Transverse colon (tissue), 4 donors: ENCODE data around the gene ALDH8A1. TPM values are rescaled to one million over a fixed set of nuclear protein-coding genes. Genes with fewer than 3 reads are reported as not detected.

ENCODE experiments used
- DNase-seq: peaks from one replicate; pipeline ENCODE4 v3.0.0-alpha.2; 2019
- H3K27ac ChIP-seq, 4 donors: fragments of 200-600 bp; sonication (generic); 2 replicates each; pipeline ENCODE4 v1.5.1; 2016 to 2018; ENCODE audit warnings: inconsistent platforms in 4 of 4
- H3K27me3 ChIP-seq: fragments of 200-600 bp; sonication (generic); 2 replicates; pipeline ENCODE4 v1.5.1; 2017; ENCODE audit warnings: inconsistent platforms
- H3K36me3 ChIP-seq, 4 donors: fragments of 200-600 bp; sonication (generic); 2 replicates each; pipeline ENCODE4 v1.5.1; 2017 to 2019; ENCODE audit warnings: inconsistent platforms in 4 of 4
- H3K4me1 ChIP-seq, 4 donors: fragments of 200-600 bp; sonication (generic); 2 replicates each; pipeline ENCODE4 v1.5.1; 2017 to 2020; ENCODE audit warnings: inconsistent platforms in 4 of 4
- H3K4me3 ChIP-seq, 4 donors: fragments of 200-600 bp; sonication (generic); 1 replicate in 1 of 4; 2 replicates in 3 of 4; pipeline versions ENCODE4 v1.5.1 to v1.6.1; 2017 to 2019; ENCODE audit warnings: inconsistent platforms in 4 of 4
- H3K9me3 ChIP-seq, 2 donors: fragments of 200-600 bp; sonication (generic); 2 replicates each; pipeline ENCODE4 v1.5.1; 2017 to 2019; ENCODE audit warnings: inconsistent platforms in 2 of 2
- EP300 ChIP-seq: sonication (generic); formaldehyde crosslinking; IDR thresholded peaks from one replicate; pipeline ENCODE4 v1.6.1; 2017; ENCODE audit warnings: antibody characterized with exemption, low read depth
- POLR2A ChIP-seq: fragments of 450-650 bp; IDR thresholded peaks from one replicate; pipeline ENCODE4 v1.6.1; 2016; ENCODE audit warnings: antibody characterized with exemption, mild to moderate bottlenecking, moderate library complexity
- POLR2AphosphoS5 ChIP-seq, 3 donors: sonication (generic); formaldehyde crosslinking; IDR thresholded peaks; one replicate each; pipeline ENCODE4 v1.6.1; 2016; ENCODE audit warnings: antibody characterized with exemption in 3 of 3
- WGBS, 2 donors: methylation state at CpG; one replicate each; pipeline ENCODE4 v1.1.5; 2018; ENCODE audit warnings: low coverage in 1 of 2; 5-methylcytosine and 5-hydroxymethylcytosine counted together
- in situ Hi-C, 4 donors: fragments of 200-750 bp; cut with MboI; loops; one replicate each; pipeline versions ENCODE4 v1.15.0 to v1.15.1; 2017; ENCODE audit warnings: low sequenced_read_pairs in 3 of 4, low pct_ligation_motif_present in 1 of 4, low pct_unique_long_range_greater_than_20kb in 1 of 4
- intact Hi-C: fragments of 100-400 bp; cut with DNase I; formaldehyde crosslinking; loops from one replicate; pipeline ENCODE4 v1.15.1; 2023; ENCODE audit warnings: low total_unique reads
- total RNA-seq, 4 donors: library from RNA; depleted of rRNA; stranded (reverse); fragments of >200 nt; gene quantifications; one replicate each; pipeline ENCODE4 v1.1.0, GENCODE V29; 2016
- TF ChIP-seq, protein P1 (sequence below), 5 experiments: fragments of 200-600 bp in 3 of 5; fragments of 450-650 bp in 2 of 5; sonication (generic) in 3 of 5; IDR thresholded peaks; 1 replicate in 2 of 5; 2 replicates in 3 of 5; pipeline ENCODE4 v1.5.1; 2016 to 2017; ENCODE audit warnings: antibody characterized with exemption in 5 of 5, inconsistent platforms in 3 of 5, mild to moderate bottlenecking in 2 of 5, moderate library complexity in 1 of 5

ALDH8A1 gene
- total RNA-seq, 4 donors from 2014 or later = 1.1 to 2.9 (median 2.5) TPM; not detected in 1

DNA sequence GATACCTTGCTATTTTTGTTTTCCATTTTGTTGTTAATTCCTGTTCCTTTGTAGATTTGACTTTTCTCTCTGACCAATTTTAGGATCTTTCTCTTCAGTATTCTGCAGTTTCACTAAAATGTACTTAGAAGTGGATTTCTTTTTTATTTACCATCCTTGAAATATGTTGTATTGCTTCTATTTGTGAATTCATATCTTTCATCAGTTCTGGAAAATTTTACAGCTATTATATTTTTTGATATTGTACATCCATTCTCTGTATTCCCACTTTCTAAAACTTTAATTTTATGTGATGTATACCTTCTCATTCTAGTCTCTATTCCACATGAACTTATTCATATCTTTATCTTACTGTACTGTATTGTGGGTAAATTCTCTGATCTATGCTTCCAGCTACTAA lies 9.7 kb upstream of the ALDH8A1 start:
- H3K9me3 ChIP-seq = peaks cover 5% of the 10 kb centered on the region in 2 donors
- peaks cover 0 to 16% (median 3%) of the 10 kb centered on the region in 4 donors for H3K36me3 ChIP-seq
- no peaks in the 10 kb centered on the region for H3K4me1 ChIP-seq
- intact Hi-C loops = no loop called here
- no peak overlapping the region for H3K27ac ChIP-seq
- no peak overlapping the region for H3K4me3 ChIP-seq
- TF ChIP-seq POLR2AphosphoS5 (IDR thresholded peaks at IDR 0.05) (no peak), POLR2A (no peak), EP300 (no peak)
- TF ChIP-seq, protein P1, sequence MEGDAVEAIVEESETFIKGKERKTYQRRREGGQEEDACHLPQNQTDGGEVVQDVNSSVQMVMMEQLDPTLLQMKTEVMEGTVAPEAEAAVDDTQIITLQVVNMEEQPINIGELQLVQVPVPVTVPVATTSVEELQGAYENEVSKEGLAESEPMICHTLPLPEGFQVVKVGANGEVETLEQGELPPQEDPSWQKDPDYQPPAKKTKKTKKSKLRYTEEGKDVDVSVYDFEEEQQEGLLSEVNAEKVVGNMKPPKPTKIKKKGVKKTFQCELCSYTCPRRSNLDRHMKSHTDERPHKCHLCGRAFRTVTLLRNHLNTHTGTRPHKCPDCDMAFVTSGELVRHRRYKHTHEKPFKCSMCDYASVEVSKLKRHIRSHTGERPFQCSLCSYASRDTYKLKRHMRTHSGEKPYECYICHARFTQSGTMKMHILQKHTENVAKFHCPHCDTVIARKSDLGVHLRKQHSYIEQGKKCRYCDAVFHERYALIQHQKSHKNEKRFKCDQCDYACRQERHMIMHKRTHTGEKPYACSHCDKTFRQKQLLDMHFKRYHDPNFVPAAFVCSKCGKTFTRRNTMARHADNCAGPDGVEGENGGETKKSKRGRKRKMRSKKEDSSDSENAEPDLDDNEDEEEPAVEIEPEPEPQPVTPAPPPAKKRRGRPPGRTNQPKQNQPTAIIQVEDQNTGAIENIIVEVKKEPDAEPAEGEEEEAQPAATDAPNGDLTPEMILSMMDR (IDR thresholded peaks at IDR 0.05) = no peak
- DNase-seq = no peak
- in situ Hi-C loops = no loop called here
- H3K27me3 ChIP-seq = no peaks in the 10 kb centered on the region

DNA sequence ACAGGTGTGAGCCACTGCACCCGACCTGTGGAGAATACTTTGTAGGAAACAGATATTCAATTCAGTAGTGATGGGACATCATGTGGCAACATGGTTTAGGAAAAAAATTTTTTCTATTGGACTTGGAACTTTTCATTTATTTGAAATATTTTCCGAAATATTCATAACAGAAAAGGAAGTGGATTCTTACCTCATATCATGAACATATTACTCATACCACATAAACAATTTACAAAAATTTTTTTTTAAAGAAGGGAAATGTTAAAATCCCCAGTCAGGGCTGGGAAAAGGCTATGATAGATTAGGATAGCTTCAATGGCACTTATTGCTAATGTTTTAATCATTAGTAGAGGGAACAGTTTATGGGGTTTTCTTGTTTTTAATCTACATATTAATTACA lies 6.8 kb upstream of the ALDH8A1 start:
- in situ Hi-C loops = no loop called here

DNA sequence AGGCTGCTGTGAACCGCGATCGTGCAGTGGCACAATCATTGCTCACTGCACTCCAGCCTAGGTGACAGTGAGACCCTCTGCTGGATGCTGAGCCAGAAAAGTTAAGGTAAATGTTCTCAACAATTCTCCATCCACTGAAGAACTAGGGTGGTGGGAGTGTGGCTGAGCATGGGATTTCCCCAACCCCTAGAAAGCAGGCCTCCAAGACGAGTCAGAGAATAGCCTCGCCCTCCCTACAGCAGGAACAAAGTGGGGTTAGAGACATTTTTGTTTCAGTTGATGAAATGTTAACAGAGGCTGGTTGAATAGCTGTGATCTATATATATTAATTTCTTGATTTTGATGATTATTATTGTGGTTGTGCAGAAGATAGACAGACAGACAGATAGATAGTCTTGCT lies 6.1 kb upstream of the ALDH8A1 start:
- DNase-seq = no peak
- TF ChIP-seq EP300 (no peak), POLR2AphosphoS5 (IDR thresholded peaks at IDR 0.05) (no peak), POLR2A (no peak)
- TF ChIP-seq, protein P1 (IDR thresholded peaks at IDR 0.05) = no peak
- peaks cover 0 to 6% (median 0%) of the 10 kb centered on the region in 4 donors for H3K36me3 ChIP-seq
- H3K27me3 ChIP-seq = no peaks in the 10 kb centered on the region
- intact Hi-C loops = no loop called here
- in situ Hi-C loops = no loop called here
- 80 to 87% methylated on average over 2 to 5 of the region's 5 CpGs for WGBS, 2 donors
- H3K27ac ChIP-seq = no peak overlapping the region
- peaks cover 5% of the 10 kb centered on the region in 2 donors for H3K9me3 ChIP-seq
- no peak overlapping the region for H3K4me3 ChIP-seq
- no peaks in the 10 kb centered on the region for H3K4me1 ChIP-seq

More for the DNA sequence above, 6.8 kb upstream of the ALDH8A1 start:
- intact Hi-C loops = no loop called here
- no peak overlapping the region for H3K27ac ChIP-seq
- H3K9me3 ChIP-seq = peaks cover 5% of the 10 kb centered on the region in 2 donors
- DNase-seq = no peak
- no peaks in the 10 kb centered on the region for H3K27me3 ChIP-seq
- no peak overlapping the region for H3K4me3 ChIP-seq
- no peak for TF ChIP-seq POLR2AphosphoS5 (IDR thresholded peaks at IDR 0.05)
- TF ChIP-seq, protein P1 (IDR thresholded peaks at IDR 0.05) = no peak
- no peak for TF ChIP-seq POLR2A
- no peak for TF ChIP-seq EP300
- 75 to 83% methylated on average over 2 of the region's 2 CpGs for WGBS, 2 donors
- no peaks in the 10 kb centered on the region for H3K4me1 ChIP-seq
- peaks cover 0 to 6% (median 0%) of the 10 kb centered on the region in 4 donors for H3K36me3 ChIP-seq

DNA sequence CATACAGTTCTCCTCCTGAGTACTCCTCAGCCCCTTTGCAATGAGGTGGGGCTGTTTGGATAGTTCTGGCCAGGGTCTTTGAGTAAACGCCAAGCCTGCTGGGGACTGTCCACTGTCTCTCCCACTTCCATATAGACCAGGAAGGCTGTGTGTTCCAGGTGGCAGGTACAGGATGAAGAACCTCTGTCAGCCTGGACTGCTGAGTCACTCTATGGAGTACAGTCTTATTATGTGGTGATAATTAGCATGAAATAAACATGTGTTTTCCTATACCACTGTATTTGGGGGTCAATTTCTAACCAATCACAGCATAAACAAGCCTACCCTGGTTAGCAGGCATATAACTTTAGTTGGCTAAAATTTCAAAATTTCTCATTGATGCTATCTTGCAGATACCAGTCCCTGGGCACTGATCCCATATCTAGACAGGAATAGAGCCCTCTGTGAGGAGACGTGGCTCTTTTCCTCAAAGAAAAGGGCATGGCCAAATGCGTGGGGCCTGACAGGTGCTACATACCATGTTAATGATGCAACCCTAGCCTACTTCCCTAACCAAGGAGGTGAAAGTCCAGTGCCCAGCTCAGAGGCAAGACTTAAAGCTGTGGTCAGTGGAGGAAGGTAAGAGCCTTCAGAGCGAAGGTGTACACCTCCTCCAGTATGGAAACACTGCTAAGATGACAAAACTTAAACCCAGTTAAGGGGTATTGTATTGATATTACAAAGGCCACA lies 4.5 kb upstream of the ALDH8A1 start:
- 60 to 62% methylated on average over 1 to 4 of the region's 4 CpGs for WGBS, 2 donors
- Histone ChIP-seq H3K36me3 (peaks cover 0 to under 1% (median 0%) of the 10 kb centered on the region in 4 donors), H3K27me3 (no peaks in the 10 kb centered on the region), H3K9me3 (peaks cover 0 to 1% of the 10 kb centered on the region in 2 donors), H3K4me3 (no peak overlapping the region), H3K27ac (no peak overlapping the region), H3K4me1 (no peaks in the 10 kb centered on the region)
- TF ChIP-seq POLR2AphosphoS5 (IDR thresholded peaks at IDR 0.05) = no peak
- no peak for TF ChIP-seq POLR2A
- TF ChIP-seq, protein P1 (IDR thresholded peaks at IDR 0.05) = no peak
- no peak for TF ChIP-seq EP300
- in situ Hi-C loops (no loop called here), intact Hi-C loops (no loop called here)
- DNase-seq = no peak
